ENCODE measurements around the gene NRG2. TPM values are rescaled to one million over a fixed set of nuclear protein-coding genes. Genes with fewer than 3 reads are reported as not detected.

NRG2 gene
- total and polyA plus RNA-seq, 2 of the 8 experiments (the other 6 are each of a cell fraction or from before 2014, with no cell fraction given) = 0.27 to 0.54 TPM

GRCh38 chr5:139854029-139854605, 189.0 kb downstream of the NRG2 start:
- no peak overlapping the region for H3K9ac ChIP-seq (replicated peaks in 1 of 4; ENCODE audit: extremely low read depth in 1 of 4, low read depth in 3 of 4, low read length in 3 of 4)
- no peak overlapping the region for H2BK20ac ChIP-seq (ENCODE audit: low read length)
- FAIRE-seq (no peak), DNase-seq (ENCODE audit: low read depth in 1 of 2, low spot score in 2 of 2) (no peak)
- H3K23me2 ChIP-seq (ENCODE audit: low read depth, low read length) = 0 out of 2 replicates have a peak, but pooled peaks cover 3% of the 10 kb centered on the region
- H3K36me3 ChIP-seq (ENCODE audit: control insufficient read depth in 2 of 4, insufficient read depth in 4 of 4, low read length in 3 of 4) = no peaks in the 10 kb centered on the region
- no peak overlapping the region for H3K4me3 ChIP-seq (ENCODE audit: extremely low read depth in 1 of 4, insufficient read depth in 2 of 4, low read depth in 3 of 4, low read length in 4 of 4)
- H4K91ac ChIP-seq (replicated peaks; ENCODE audit: insufficient read length, low read length) = no peak overlapping the region
- H2BK120ac ChIP-seq (replicated peaks; ENCODE audit: low read depth, low read length) = no peak overlapping the region
- no peak overlapping the region for H4K8ac ChIP-seq (ENCODE audit: extremely low read depth, insufficient read depth, low read length)
- no peaks in the 10 kb centered on the region for H4K20me1 ChIP-seq (replicated peaks in 1 of 2; ENCODE audit: control insufficient read depth in 1 of 2, insufficient read depth in 2 of 2, low read length in 2 of 2)
- H2AFZ ChIP-seq (ENCODE audit: low read length) = no peak overlapping the region
- H4K5ac ChIP-seq (ENCODE audit: insufficient read length, low read depth, low read length) = no peak overlapping the region
- no peaks in the 10 kb centered on the region for H3K4me1 ChIP-seq (replicated peaks in 1 of 4; ENCODE audit: control insufficient read depth in 3 of 4, insufficient read depth in 4 of 4, low read length in 3 of 4)
- H3K14ac ChIP-seq (ENCODE audit: insufficient read length) = no peak overlapping the region
- no peak overlapping the region for H2BK15ac ChIP-seq (ENCODE audit: low read length)
- WGBS, 2 experiments (ENCODE audit: extremely low coverage in 1 of 2, insufficient coverage in 1 of 2, insufficient read length in 1 of 2, insufficient replicate concordance in 2 of 2, low coverage in 1 of 2, low lambda C conversion rate in 2 of 2, missing lambda C conversion rate in 1 of 2) = 82% methylated on average over 7 of the region's 7 CpGs; no CpG with 5 or more reads in 1 of the 2 experiments
- no peak overlapping the region for H2BK12ac ChIP-seq (ENCODE audit: low read depth, low read length)
- ChIA-PET POLR2A (ENCODE audit: partially characterized antibody) (no interaction called here), CTCF (ENCODE audit: partially characterized antibody) (interaction anchor here (1.2 to 13.2 kb wide), 7 partner anchors 10 to 115 kb away, joined by 3 to 173 read pairs (median 16); no protein-coding TSS in a partner anchor)
- H3K27ac ChIP-seq (ENCODE audit: low read depth, low read length) = no peak overlapping the region
- H3K9me3 ChIP-seq (ENCODE audit: insufficient read depth in 2 of 2, low read depth in 1 of 2, low read length in 1 of 2) = no peaks in the 10 kb centered on the region
- H3K56ac ChIP-seq (replicated peaks; ENCODE audit: insufficient read length, low read depth, low read length) = no peak overlapping the region
- no peak overlapping the region for H2AK5ac ChIP-seq (ENCODE audit: low read depth, low read length)
- no peaks in the 10 kb centered on the region for H3K79me1 ChIP-seq (ENCODE audit: low read depth, low read length)
- H3K23ac ChIP-seq (ENCODE audit: insufficient read length) = no peak overlapping the region
- no peak overlapping the region for H3K4me2 ChIP-seq (ENCODE audit: insufficient read depth in 1 of 2, low read depth in 2 of 2, low read length in 2 of 2)
- no peak overlapping the region for H3K18ac ChIP-seq (ENCODE audit: extremely low read depth, low read length)
- no peak overlapping the region for H2BK5ac ChIP-seq (ENCODE audit: low read depth, low read length)
- peaks cover 0 to 20% (median 7%) of the 10 kb centered on the region in 4 experiments; a peak in 6 of 7 replicates for H3K27me3 ChIP-seq (replicated peaks in 1 of 4; ENCODE audit: control insufficient read depth in 3 of 4, extremely low read depth in 1 of 4, insufficient read depth in 3 of 4, low read length in 3 of 4)
- no peak overlapping the region for H3K4ac ChIP-seq (replicated peaks; ENCODE audit: insufficient read length, low read depth, low read length)
- no peaks in the 10 kb centered on the region for H3K79me2 ChIP-seq (ENCODE audit: control insufficient read depth in 1 of 2, insufficient read depth in 2 of 2, low read length in 2 of 2)
- TF ChIP-seq CHD1 (IDR thresholded peaks at IDR 0.05; ENCODE audit: low read depth, low read length) = no peak
- no peak for TF ChIP-seq KDM1A (IDR thresholded peaks at IDR 0.05; ENCODE audit: borderline replicate concordance, low read length)
- no peak for TF ChIP-seq SAP30 (IDR thresholded peaks at IDR 0.05; ENCODE audit: insufficient read depth, insufficient replicate concordance, low read length)
- TF ChIP-seq, protein P1, sequence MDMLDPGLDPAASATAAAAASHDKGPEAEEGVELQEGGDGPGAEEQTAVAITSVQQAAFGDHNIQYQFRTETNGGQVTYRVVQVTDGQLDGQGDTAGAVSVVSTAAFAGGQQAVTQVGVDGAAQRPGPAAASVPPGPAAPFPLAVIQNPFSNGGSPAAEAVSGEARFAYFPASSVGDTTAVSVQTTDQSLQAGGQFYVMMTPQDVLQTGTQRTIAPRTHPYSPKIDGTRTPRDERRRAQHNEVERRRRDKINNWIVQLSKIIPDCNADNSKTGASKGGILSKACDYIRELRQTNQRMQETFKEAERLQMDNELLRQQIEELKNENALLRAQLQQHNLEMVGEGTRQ (IDR thresholded peaks at IDR 0.05; ENCODE audit: low read length) = no peak
- TF ChIP-seq POLR2A (IDR thresholded peaks at IDR 0.05; ENCODE audit: control extremely low read depth in 1 of 2, low read depth in 2 of 2, low read length in 2 of 2) = no peak
- TF ChIP-seq EP300 (IDR thresholded peaks at IDR 0.05; ENCODE audit: borderline replicate concordance in 1 of 2, low read depth in 2 of 2, low read length in 2 of 2) = no peak
- TF ChIP-seq TAF7 (optimal IDR thresholded peaks at IDR 0.05; ENCODE audit: borderline replicate concordance, low read depth, low read length) = no peak
- TF ChIP-seq ATF3 (IDR thresholded peaks at IDR 0.05; ENCODE audit: insufficient read depth, low read depth, low read length) = no peak
- no peak for TF ChIP-seq NRF1 (IDR thresholded peaks at IDR 0.05; ENCODE audit: low read depth, low read length)
- no peak for TF ChIP-seq SIX5 (IDR thresholded peaks at IDR 0.05; ENCODE audit: low read depth, low read length)
- no peak for TF ChIP-seq EGR1 (IDR thresholded peaks at IDR 0.05; ENCODE audit: borderline replicate concordance, low read depth, low read length)
- TF ChIP-seq CBX8 (IDR thresholded peaks at IDR 0.05; ENCODE audit: borderline replicate concordance, low read depth, low read length) = no peak

Data from H1 (cell line).